Activated CD4-positive, alpha-beta T cell treated with anti-CD3 and anti-CD28 coated beads, Interleukin-2, amount 10 ng/mL, durations not matched to agents 24 days and 14 days (primary cell): ENCODE data around the gene DAB2IP. TPM values are rescaled to one million over a fixed set of nuclear protein-coding genes. Genes with fewer than 3 reads are reported as not detected.
A peak's percentile ranks its signal among the peaks of the same experiment; 100 is the strongest.
"Not testable (repeated sequence)": the region's sequence is repeated elsewhere in the genome, so short reads cannot be mapped to it uniquely, and the experiment has no call there.

Experiments used
- DNase-seq: peaks from one replicate; pipeline ENCODE4 v3.0.0; 2022
- H3K27ac Mint-ChIP-seq: one replicate; pipeline ENCODE4 v1.8.0; 2022; ENCODE audit warnings: mild to moderate bottlenecking, mixed read lengths
- H3K27me3 Mint-ChIP-seq: one replicate; pipeline ENCODE4 v1.8.0; 2022; ENCODE audit warnings: mixed read lengths
- H3K36me3 Mint-ChIP-seq: one replicate; pipeline ENCODE4 v1.8.0; 2022; ENCODE audit warnings: low read depth, mild to moderate bottlenecking, mixed read lengths
- H3K4me1 Mint-ChIP-seq: one replicate; pipeline ENCODE4 v1.8.0; 2021; ENCODE audit warnings: mixed read lengths
- H3K4me3 Mint-ChIP-seq: one replicate; pipeline ENCODE4 v1.8.0; 2022; ENCODE audit warnings: mild to moderate bottlenecking, moderate library complexity, mixed read lengths
- H3K9me3 Mint-ChIP-seq: one replicate; pipeline ENCODE4 v1.8.0; 2021; ENCODE audit warnings: mixed read lengths
- intact Hi-C: fragments of 100-400 bp; cut with micrococcal nuclease; formaldehyde crosslinking; loops from one replicate; pipeline ENCODE4 v1.15.1; 2023
- total RNA-seq: library from RNA; stranded (reverse); gene quantifications from 2 replicates; pipeline ENCODE4 v1.2.3, GENCODE V29; 2022

DAB2IP gene
- total RNA-seq, 1 donor from 2014 or later = not detected

DNA sequence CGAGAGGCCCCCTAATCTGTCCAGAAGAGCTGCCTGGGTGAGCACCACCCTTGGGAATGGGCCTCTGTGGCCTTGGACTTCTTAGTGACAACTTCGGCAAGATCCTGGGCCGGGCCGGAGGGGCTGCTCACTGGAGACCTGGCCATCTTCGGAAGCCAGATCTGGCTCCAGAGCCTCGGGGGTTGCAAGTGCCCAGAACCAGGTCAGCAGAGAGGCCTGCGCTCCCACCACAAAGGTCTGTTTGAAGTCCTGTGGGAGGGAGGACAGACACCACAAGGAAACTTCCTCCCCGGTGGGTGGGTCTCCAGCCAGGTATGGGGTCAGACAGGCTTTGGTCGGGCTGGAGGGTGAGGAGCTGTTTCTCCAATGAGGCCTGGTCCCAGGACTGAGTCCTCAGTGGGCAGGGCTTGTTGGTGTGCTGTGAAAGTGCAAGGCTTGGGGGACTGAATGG, 86.1 kb downstream of the DAB2IP start:
- Mint-ChIP-seq H3K4me1 (peaks cover 5% of the 10 kb centered on the region), H3K36me3 (no peaks in the 10 kb centered on the region), H3K27ac (no peak overlapping the region), H3K4me3 (no peak overlapping the region), H3K9me3 (no peaks in the 10 kb centered on the region), H3K27me3 (peaks cover 40% of the 10 kb centered on the region)
- DNase-seq = no peak
- intact Hi-C loops = no loop called here

DNA sequence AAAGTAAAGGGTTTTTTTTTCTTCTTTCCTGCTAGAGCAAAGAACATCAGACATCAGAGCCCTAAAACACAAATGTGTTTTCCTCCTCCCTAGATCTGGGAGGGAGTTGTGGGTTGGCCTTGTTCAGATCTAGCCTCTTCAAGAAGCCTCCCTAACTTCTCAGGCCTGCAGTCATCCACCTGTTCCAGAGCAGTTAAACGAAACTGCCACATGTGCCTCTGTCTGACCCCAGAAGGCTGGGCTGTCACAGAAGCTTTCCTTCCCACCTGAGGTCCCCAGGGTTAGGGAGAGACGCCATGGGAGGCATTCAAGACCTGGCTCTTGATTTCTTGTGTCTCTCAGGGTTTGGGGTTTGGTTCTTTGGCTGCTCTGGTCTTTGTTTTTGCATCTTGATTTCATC, 87.0 kb downstream of the DAB2IP start:
- no peaks in the 10 kb centered on the region for H3K9me3 Mint-ChIP-seq
- no peaks in the 10 kb centered on the region for H3K36me3 Mint-ChIP-seq
- H3K27ac Mint-ChIP-seq = no peak overlapping the region
- no peak for DNase-seq
- peaks cover 5% of the 10 kb centered on the region for H3K4me1 Mint-ChIP-seq
- H3K27me3 Mint-ChIP-seq = peaks cover 39% of the 10 kb centered on the region
- intact Hi-C loops = no loop called here
- no peak overlapping the region for H3K4me3 Mint-ChIP-seq

DNA sequence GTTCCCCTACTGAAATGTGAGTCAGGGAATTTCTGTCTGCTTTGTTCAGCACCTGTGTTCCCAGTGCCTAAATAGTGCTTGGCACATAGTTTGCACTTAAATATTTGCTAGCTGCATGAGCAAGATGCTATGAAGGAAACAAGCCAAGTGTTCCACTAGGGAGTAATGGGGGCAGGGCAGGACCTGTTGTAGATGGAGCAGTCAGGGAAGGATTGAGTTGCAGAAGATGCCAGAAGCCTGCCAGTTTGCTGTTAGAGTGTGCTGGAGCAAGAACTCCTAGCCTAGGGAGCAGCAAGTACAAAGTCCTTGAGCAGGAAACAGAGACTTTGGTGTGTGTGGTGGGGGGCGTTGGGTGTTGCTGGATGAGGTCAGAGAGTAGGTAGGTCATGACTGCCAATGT, 87.5 kb downstream of the DAB2IP start:
- Mint-ChIP-seq H3K4me1 (peaks cover 5% of the 10 kb centered on the region), H3K4me3 (no peak overlapping the region), H3K9me3 (no peaks in the 10 kb centered on the region), H3K27ac (no peak overlapping the region), H3K27me3 (peaks cover 34% of the 10 kb centered on the region), H3K36me3 (no peaks in the 10 kb centered on the region)
- intact Hi-C loops = no loop called here
- no peak for DNase-seq

DNA sequence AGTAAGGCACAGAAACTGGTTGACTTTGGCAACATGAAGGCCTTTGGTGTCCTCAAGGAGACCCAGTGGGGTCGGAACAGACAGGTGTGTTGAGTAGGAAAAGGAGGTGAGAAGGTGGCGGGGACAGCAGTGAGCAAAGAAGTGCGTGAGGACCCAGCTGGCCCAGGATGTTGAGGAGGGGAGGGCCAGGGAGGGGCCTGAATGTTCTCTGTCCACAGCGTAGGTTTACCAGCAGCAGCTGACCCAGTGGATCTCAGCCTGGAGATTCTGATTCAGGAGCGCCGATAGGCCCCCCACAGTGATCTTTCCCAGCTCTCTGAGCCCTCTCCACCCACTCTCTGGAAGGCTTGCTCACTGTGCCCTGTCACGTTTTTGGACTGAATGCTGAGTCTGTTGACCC, 88.5 kb downstream of the DAB2IP start:
- H3K4me1 Mint-ChIP-seq = peaks cover 5% of the 10 kb centered on the region
- no peak for DNase-seq
- intact Hi-C loops = no loop called here
- H3K36me3 Mint-ChIP-seq = no peaks in the 10 kb centered on the region
- peaks cover 27% of the 10 kb centered on the region for H3K27me3 Mint-ChIP-seq
- no peak overlapping the region for H3K4me3 Mint-ChIP-seq
- no peaks in the 10 kb centered on the region for H3K9me3 Mint-ChIP-seq
- H3K27ac Mint-ChIP-seq = no peak overlapping the region

DNA sequence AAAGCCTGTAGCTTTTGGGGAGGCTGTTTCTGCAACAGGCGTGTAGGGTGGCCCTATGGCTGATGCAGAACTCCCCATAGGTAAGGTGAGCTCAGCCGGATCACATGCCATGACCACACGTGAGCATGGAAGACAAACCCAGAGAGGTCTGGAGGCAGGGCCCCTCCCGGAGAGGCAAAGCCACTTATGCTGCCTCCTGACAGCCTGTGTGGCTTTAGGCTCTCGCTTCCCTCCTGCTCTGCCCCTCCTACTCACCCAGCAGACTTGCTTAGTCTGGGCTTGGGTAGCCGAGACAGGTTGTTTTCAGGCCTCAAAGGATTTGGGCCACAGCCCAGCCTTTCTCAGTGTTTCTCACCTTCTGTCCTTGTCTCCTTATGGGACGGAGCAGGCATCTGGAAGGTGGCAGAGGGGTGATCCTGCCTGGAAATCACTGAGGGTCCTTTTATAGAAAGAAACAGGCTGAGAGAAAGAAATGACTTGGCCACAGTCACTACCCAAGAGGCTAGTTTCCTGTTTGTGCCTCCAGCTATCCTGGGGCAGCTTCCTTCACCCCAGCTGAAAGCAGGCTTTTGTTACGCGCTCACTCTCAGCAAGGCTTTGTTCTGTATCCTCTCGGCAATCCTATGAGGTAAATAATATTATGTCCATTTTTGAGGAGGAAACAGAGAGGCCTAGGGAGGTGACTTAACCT, 89.9 kb downstream of the DAB2IP start:
- intact Hi-C loops = no loop called here
- Mint-ChIP-seq H3K4me3 (no peak overlapping the region), H3K4me1 (peaks cover 4% of the 10 kb centered on the region), H3K9me3 (no peaks in the 10 kb centered on the region), H3K27me3 (peaks cover 15% of the 10 kb centered on the region), H3K36me3 (no peaks in the 10 kb centered on the region), H3K27ac (no peak overlapping the region)
- no peak for DNase-seq

DNA sequence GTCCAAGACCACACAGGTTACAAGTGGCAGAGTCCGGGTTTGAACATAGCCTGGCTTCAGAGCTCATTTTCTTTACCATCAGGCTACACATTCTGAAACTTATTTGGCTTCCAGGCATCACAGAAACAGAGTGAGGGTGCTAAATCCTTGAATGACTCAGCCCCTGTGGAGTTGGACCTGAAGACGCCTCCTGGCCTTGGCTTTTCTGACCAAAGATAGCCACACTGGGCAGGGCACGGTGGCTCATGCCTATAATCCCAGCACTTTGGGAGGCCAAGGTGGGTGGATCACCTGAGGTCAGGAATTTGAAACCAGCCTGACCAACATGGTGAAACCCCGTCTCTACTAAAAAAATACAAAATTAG, 90.5 kb downstream of the DAB2IP start:
- peaks cover 11% of the 10 kb centered on the region for H3K27me3 Mint-ChIP-seq
- H3K4me3 Mint-ChIP-seq, DNase-seq, H3K9me3 Mint-ChIP-seq, H3K27ac Mint-ChIP-seq, H3K36me3 Mint-ChIP-seq, H3K4me1 Mint-ChIP-seq, intact Hi-C loops: not testable (repeated sequence)

DNA sequence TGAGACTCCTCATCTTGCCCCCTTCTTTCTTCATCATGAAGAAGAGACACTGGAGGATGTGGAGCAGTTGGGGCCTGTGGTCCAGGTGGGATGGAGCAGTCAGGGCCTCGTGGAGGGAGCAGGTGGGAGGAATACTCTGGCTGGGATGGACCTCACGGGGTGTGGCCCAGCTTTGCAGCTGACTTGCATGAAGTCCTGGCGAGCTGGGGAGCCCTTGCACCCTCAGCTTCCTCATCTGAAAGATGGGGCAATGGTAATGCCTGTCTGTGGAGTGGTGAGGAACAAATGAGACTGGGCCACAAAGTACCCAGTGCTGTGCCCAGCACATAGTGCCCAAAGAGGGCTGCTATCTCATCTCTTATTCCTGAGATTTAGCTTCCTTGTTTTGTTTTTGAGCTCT, 91.5 kb downstream of the DAB2IP start:
- intact Hi-C loops = no loop called here
- Mint-ChIP-seq H3K36me3 (no peaks in the 10 kb centered on the region), H3K4me3 (no peak overlapping the region), H3K4me1 (peaks cover 9% of the 10 kb centered on the region), H3K27ac (no peak overlapping the region), H3K27me3 (peaks cover 6% of the 10 kb centered on the region), H3K9me3 (no peaks in the 10 kb centered on the region)
- DNase-seq = no peak

DNA sequence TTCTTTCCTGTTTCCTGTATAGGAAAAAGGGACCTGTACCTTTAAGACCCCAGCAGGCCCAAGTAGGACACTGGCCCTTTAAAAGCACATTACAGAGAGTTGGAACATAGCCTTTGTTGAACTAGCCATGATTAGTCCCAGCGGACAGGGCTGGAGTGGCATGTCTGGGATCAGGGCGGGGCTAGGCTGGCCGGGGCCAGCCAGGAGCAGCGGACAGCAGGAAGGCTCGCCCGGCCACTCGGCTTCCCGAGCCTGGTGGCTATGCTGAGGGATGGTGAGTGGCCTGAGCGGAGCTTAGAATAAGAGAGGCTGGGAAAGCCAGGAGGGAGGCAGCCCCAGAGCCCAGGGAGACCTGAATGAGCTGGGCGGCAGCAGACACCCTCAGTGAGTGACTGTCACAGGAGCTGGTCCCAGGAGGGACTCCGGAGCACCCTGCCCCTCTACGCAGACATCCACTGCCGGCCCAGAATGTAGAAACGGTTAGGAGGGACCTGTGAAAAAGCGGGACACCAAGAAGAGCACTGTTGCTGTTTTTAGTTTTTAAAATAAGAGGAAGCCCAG, 92.1 kb downstream of the DAB2IP start:
- intact Hi-C loops = loop anchor here (2.0 kb wide), 1 partner anchor 249 kb away; no protein-coding TSS in a partner anchor
- H3K4me3 Mint-ChIP-seq = no peak overlapping the region
- peaks cover 6% of the 10 kb centered on the region for H3K27me3 Mint-ChIP-seq
- H3K36me3 Mint-ChIP-seq = no peaks in the 10 kb centered on the region
- no peak overlapping the region for H3K27ac Mint-ChIP-seq
- no peak for DNase-seq
- no peaks in the 10 kb centered on the region for H3K9me3 Mint-ChIP-seq
- H3K4me1 Mint-ChIP-seq = peaks cover 13% of the 10 kb centered on the region

DNA sequence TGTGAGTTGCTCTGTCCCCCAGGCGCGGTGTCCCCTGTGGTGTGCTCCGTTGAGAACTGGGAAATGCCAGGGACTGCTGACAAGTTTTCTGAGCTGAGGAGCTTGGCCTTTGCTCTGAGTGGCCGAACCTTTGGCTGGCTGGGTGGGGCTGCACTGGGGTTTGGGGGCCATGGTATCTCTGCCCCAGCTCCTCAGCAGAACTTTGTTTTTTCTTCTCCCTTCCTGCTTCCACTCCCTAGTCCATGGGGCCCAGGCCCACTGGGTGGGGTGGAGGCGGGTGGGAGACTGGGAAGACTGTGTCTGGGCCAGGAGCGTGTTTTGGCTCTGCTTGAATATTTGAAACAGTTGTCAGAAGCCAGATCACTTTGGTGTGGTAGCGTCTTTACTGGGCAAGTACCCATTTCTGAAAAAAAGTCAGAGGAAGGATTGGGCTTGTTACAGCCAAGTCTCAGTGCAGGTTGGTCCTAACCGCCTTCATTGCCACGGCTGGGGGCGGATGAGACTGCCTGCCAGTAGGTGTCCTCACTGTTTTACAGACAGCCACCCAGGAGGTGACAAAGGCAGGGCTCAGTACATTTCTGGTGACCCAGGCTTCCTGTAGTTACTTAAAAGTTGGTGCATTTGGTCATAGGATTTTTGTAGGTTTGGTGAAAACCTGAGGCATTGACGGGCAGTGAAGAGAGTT, 92.7 kb downstream of the DAB2IP start:
- Mint-ChIP-seq H3K36me3 (no peaks in the 10 kb centered on the region), H3K4me3 (no peak overlapping the region), H3K4me1 (peaks cover 13% of the 10 kb centered on the region), H3K9me3 (no peaks in the 10 kb centered on the region), H3K27ac (no peak overlapping the region), H3K27me3 (peaks cover 4% of the 10 kb centered on the region)
- intact Hi-C loops = loop anchor here (2.0 kb wide), 1 partner anchor 249 kb away; no protein-coding TSS in a partner anchor
- DNase-seq = peak; percentile 86

DNA sequence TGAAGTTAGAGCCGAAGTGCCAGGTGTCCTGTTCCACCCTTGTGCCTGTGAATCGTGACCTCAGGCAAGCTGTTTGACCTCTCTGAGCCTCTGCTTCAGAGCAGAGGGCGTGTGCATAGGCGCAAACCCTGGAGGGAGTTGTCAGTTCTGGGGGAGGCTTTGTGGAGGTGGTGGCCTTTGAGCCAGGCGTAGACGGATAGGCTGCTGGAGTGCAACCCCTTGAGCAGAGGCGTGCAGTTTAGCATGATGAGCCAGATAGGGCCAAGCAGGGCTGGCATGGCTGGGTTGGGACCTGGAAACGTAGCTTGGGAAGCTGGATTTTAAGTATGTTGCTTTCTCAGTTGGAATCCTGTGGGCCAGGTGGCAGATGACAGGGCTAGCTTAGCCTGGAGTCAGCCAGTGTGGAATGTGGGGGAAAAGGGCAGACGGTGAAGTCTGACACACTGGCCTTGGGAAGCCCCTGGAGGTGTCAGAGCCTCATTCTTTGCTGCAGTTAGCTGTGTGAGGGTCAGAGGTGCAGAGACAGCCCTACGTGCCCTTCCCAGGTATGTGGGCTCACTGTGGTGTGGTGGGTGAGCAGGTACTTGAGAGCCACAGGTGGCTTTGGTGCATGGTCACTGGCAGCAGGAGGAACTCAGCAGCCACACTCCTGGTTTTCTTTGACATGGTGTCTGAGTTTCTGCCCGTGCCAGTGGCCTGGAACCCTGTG, 93.4 kb downstream of the DAB2IP start:
- no peak for DNase-seq

DNA sequence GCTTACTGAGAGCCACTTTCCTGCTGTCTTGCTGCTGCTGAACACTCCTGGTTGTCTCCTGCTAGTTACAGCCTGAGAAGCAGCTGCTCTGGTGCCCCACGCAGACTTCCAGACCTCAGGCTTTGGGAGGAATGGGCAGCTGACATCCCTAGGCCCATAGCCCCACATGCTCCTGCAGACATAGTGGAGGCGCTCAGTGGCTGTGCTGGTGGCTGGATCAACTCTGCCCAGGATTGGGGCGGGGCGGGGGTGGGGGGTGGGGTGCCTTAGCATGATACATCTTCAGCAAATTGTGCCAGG, 93.9 kb downstream of the DAB2IP start:
- Mint-ChIP-seq H3K36me3 (no peaks in the 10 kb centered on the region), H3K4me1 (peaks cover 13% of the 10 kb centered on the region), H3K4me3 (no peak overlapping the region), H3K9me3 (no peaks in the 10 kb centered on the region), H3K27me3 (no peaks in the 10 kb centered on the region), H3K27ac (no peak overlapping the region)
- intact Hi-C loops = loop anchor here (2.0 kb wide), 1 partner anchor 247 kb away; no protein-coding TSS in a partner anchor
- no peak for DNase-seq

More for the DNA sequence above, 93.4 kb downstream of the DAB2IP start:
- H3K27ac Mint-ChIP-seq = no peak overlapping the region
- no peaks in the 10 kb centered on the region for H3K9me3 Mint-ChIP-seq
- H3K4me1 Mint-ChIP-seq = peaks cover 13% of the 10 kb centered on the region
- intact Hi-C loops = loop anchor here (2.0 kb wide), 1 partner anchor 248 kb away; no protein-coding TSS in a partner anchor
- no peaks in the 10 kb centered on the region for H3K36me3 Mint-ChIP-seq
- no peak overlapping the region for H3K4me3 Mint-ChIP-seq
- peaks cover under 1% of the 10 kb centered on the region for H3K27me3 Mint-ChIP-seq

DNA sequence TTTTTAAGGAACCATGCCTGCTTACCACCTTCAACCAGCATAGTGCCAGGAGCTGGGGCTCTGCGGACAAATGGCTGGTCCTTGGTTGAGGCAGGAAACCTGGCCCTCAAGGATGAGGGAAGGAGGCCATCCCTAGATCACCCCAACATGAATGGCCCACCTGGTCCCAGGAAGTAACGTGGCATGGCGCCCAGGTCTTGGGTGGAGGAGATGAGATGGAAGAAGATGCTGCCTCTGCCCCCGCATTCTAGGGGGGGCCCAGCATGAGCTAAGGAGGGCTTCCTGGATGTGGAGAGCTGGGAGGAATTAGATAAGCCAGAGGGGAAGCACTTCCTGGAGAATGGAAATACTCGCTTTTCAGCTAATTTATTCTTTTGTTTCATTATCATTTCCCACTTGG, 95.0 kb downstream of the DAB2IP start:
- Mint-ChIP-seq H3K4me3 (no peak overlapping the region), H3K9me3 (no peaks in the 10 kb centered on the region), H3K27me3 (no peaks in the 10 kb centered on the region), H3K4me1 (peaks cover 13% of the 10 kb centered on the region), H3K27ac (no peak overlapping the region), H3K36me3 (no peaks in the 10 kb centered on the region)
- intact Hi-C loops = no loop called here
- DNase-seq = no peak

DNA sequence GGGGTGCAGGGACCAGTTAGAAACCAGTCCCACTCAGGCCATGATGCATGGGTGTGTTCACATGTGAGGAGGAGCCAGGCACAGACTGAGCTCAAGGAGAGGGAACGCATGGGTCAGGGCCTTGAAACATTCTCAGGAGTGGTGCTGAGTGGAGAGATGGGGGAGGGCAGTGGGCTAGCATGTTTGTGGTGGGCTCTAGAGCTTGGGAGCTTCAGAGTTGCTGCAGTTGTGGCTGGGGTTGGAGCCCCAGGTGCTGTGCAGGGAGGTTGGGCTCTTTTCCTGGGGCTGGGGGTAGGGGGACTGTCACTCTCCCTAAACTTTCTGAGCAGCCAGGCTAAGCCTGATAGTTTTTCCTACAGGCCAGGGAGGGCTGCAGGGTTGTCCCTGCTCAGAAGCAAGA, 95.4 kb downstream of the DAB2IP start:
- Mint-ChIP-seq H3K27ac (no peak overlapping the region), H3K27me3 (no peaks in the 10 kb centered on the region), H3K4me3 (no peak overlapping the region), H3K9me3 (no peaks in the 10 kb centered on the region), H3K4me1 (peaks cover 13% of the 10 kb centered on the region), H3K36me3 (no peaks in the 10 kb centered on the region)
- intact Hi-C loops = no loop called here
- DNase-seq = no peak

DNA sequence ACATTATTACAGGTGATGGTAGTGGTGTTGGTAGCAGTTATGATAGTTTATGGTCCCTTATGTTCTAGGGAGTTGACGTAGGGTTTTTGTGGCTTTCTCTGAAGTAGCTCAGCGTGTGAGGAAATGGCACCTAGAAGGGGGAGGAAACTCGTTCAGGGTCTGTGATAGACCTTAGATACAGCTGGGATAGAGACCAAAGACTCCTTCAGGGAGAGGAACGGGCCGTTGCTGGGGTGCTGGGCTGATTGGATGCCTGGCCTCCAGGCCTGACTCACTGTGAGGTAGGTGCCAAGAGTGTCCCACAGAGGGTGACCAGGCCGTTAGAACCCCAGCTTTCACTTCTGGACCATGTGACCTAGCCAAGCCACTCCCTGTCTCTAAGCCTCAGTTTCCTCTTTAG, 96.6 kb downstream of the DAB2IP start:
- intact Hi-C loops = no loop called here
- no peaks in the 10 kb centered on the region for H3K27me3 Mint-ChIP-seq
- no peak overlapping the region for H3K4me3 Mint-ChIP-seq
- peak; percentile 64 for DNase-seq
- H3K4me1 Mint-ChIP-seq = peaks cover 13% of the 10 kb centered on the region
- H3K9me3 Mint-ChIP-seq = no peaks in the 10 kb centered on the region
- H3K36me3 Mint-ChIP-seq = no peaks in the 10 kb centered on the region
- no peak overlapping the region for H3K27ac Mint-ChIP-seq
